HepG2 (cell line): Measurements from ENCODE around the gene VAV2. TPM values are rescaled to one million over a fixed set of nuclear protein-coding genes. Genes with fewer than 3 reads are reported as not detected.
A peak's percentile ranks its signal among the peaks of the same experiment; 100 is the strongest.

Experiments used
- DR1 ChIP-seq: sonication (generic); formaldehyde crosslinking; IDR thresholded peaks from 2 replicates; pipeline ENCODE4 v1.8.0; 2021; ENCODE audit warnings: mild to moderate bottlenecking, missing genetic modification reagents, inconsistent platforms
- GMEB1 ChIP-seq: sonication (generic); formaldehyde crosslinking; IDR thresholded peaks from 2 replicates; pipeline ENCODE4 v1.5.1; 2020; ENCODE audit warnings: missing genetic modification reagents, mild to moderate bottlenecking, borderline replicate concordance
- HDAC6 ChIP-seq: fragments of 200-600 bp; sonication (generic); IDR thresholded peaks from 2 replicates; pipeline ENCODE4 v1.7.0; 2017; ENCODE audit warnings: mild to moderate bottlenecking, antibody characterized with exemption, low read length, low read depth
- HOXA3 ChIP-seq: sonication (generic); formaldehyde crosslinking; IDR thresholded peaks from 2 replicates; pipeline ENCODE4 v1.5.0; 2020; ENCODE audit warnings: missing genetic modification reagents
- IRF1 ChIP-seq: sonication (generic); formaldehyde crosslinking; IDR thresholded peaks from 2 replicates; pipeline ENCODE4 v1.4.0; 2020; ENCODE audit warnings: low read depth, mild to moderate bottlenecking, missing genetic modification reagents
- MTA1 ChIP-seq: sonication (generic); formaldehyde crosslinking; IDR thresholded peaks from 2 replicates; pipeline ENCODE4 v1.4.0; 2020; ENCODE audit warnings: missing genetic modification reagents, mild to moderate bottlenecking, borderline replicate concordance
- NFE2L1 ChIP-seq: sonication (generic); formaldehyde crosslinking; IDR thresholded peaks from 2 replicates; pipeline ENCODE4 v1.4.0; 2020; ENCODE audit warnings: missing genetic modification reagents, mild to moderate bottlenecking, borderline replicate concordance
- NPAS2 ChIP-seq: sonication (generic); formaldehyde crosslinking; IDR thresholded peaks from 2 replicates; pipeline ENCODE4 v1.8.0; 2022; ENCODE audit warnings: mild to moderate bottlenecking, missing genetic modification reagents, borderline replicate concordance
- POLR2G ChIP-seq: fragments of 200-400 bp; formaldehyde crosslinking; IDR thresholded peaks from 2 replicates; pipeline ENCODE4 v1.6.1; 2018; ENCODE audit warnings: mild to moderate bottlenecking, low read depth, low read length, moderate library complexity
- RBM39 ChIP-seq: fragments of 200-400 bp; formaldehyde crosslinking; IDR thresholded peaks from one replicate; pipeline ENCODE4 v1.6.1; 2018; ENCODE audit warnings: antibody characterized with exemption, mild to moderate bottlenecking, low read depth, low read length; ENCODE audit not compliant: poor library complexity, severe bottlenecking
- RFX5 ChIP-seq: IDR thresholded peaks from 2 replicates; pipeline ENCODE4 v1.6.1; 2011; ENCODE audit warnings: low read depth, low read length, improper control_type of control experiment
- SMAD1 ChIP-seq: sonication (generic); formaldehyde crosslinking; IDR thresholded peaks from 2 replicates; pipeline ENCODE4 v1.4.0; 2020; ENCODE audit warnings: missing genetic modification reagents, low read depth, mild to moderate bottlenecking, borderline replicate concordance
- SRSF1 ChIP-seq: fragments of 200-400 bp; formaldehyde crosslinking; optimal IDR thresholded peaks from 2 replicates; pipeline ENCODE3; 2017; ENCODE audit warnings: mild to moderate bottlenecking, low read depth, low read length, moderate library complexity
- XRCC5 ChIP-seq: fragments of 200-400 bp; formaldehyde crosslinking; optimal IDR thresholded peaks from 2 replicates; pipeline ENCODE3; 2017; ENCODE audit warnings: mild to moderate bottlenecking, low read length
- YEATS4 ChIP-seq: sonication (generic); formaldehyde crosslinking; IDR thresholded peaks from 2 replicates; pipeline ENCODE4 v1.4.0; 2020; ENCODE audit warnings: missing genetic modification reagents, borderline replicate concordance
- ZMAT3 ChIP-seq: sonication (generic); formaldehyde crosslinking; conservative IDR thresholded peaks from 2 replicates; pipeline ENCODE4 v1.7.0; 2021; ENCODE audit warnings: missing genetic modification reagents
- ZNF160 ChIP-seq: sonication (generic); formaldehyde crosslinking; IDR thresholded peaks from 2 replicates; pipeline ENCODE4 v1.8.0; 2022; ENCODE audit warnings: mild to moderate bottlenecking, inconsistent platforms, missing genetic modification reagents
- ZNF205 ChIP-seq: IDR thresholded peaks from 2 replicates; pipeline ENCODE4 v1.6.1; 2018; ENCODE audit warnings: missing biosample characterization, missing genetic modification reagents
- ZNF263 ChIP-seq: sonication (generic); formaldehyde crosslinking; IDR thresholded peaks from 2 replicates; pipeline ENCODE4 v1.4.0; 2020; ENCODE audit warnings: missing genetic modification reagents
- ZNF432 ChIP-seq: sonication (generic); formaldehyde crosslinking; IDR thresholded peaks from 2 replicates; pipeline ENCODE4 v1.5.0; 2020; ENCODE audit warnings: missing genetic modification reagents, mild to moderate bottlenecking, borderline replicate concordance
- ZNF44 ChIP-seq: sonication (generic); formaldehyde crosslinking; IDR thresholded peaks from 2 replicates; pipeline ENCODE4 v1.5.1; 2020; ENCODE audit warnings: mild to moderate bottlenecking, missing genetic modification reagents
- ZNF460 ChIP-seq: sonication (generic); formaldehyde crosslinking; IDR thresholded peaks from 2 replicates; pipeline ENCODE4 v1.5.1; 2020; ENCODE audit warnings: missing genetic modification reagents, mild to moderate bottlenecking, borderline replicate concordance
- ZNF629 ChIP-seq: sonication (generic); formaldehyde crosslinking; conservative IDR thresholded peaks from 2 replicates; pipeline ENCODE4 v1.5.0; 2020; ENCODE audit warnings: missing genetic modification reagents
- ZSCAN22 ChIP-seq: sonication (generic); formaldehyde crosslinking; IDR thresholded peaks from 2 replicates; pipeline ENCODE4 v1.4.0; 2020; ENCODE audit warnings: mild to moderate bottlenecking, missing genetic modification reagents
- ZSCAN9 ChIP-seq: IDR thresholded peaks from 2 replicates; pipeline ENCODE4 v1.6.1; 2016; ENCODE audit warnings: borderline replicate concordance
- polyA plus RNA-seq, 8 experiments: library from polyadenylated mRNA; depleted of rRNA in 3 of 8; stranded (reverse) in 7 of 8; unstranded in 1 of 8; fragments of >200 nt; fragmentation: Illumina TruSeq in 4 of 8; extraction: Trizol in 4 of 8; gene quantifications; 2 replicates each; pipeline versions ENCODE4 v1.2.1 to v1.2.3, GENCODE V29; 2011 to 2016; ENCODE audit warnings: low read depth in 4 of 8, missing spikeins in 1 of 8, mixed read lengths in 1 of 8; ENCODE audit not compliant: insufficient read depth in 1 of 8
- total RNA-seq, 5 experiments: library from RNA; depleted of rRNA; stranded (reverse); fragments of >200 nt; fragmentation: Illumina TruSeq; extraction: Trizol; gene quantifications; 2 replicates each; pipeline ENCODE4 v1.2.3, GENCODE V29; 2016; ENCODE audit warnings: low read depth in 1 of 5
- TF ChIP-seq, protein P1 (sequence below): sonication (generic); formaldehyde crosslinking; IDR thresholded peaks from 2 replicates; pipeline ENCODE4 v1.4.0; 2020; ENCODE audit warnings: missing genetic modification reagents
- TF ChIP-seq, protein P2 (sequence below): sonication (generic); formaldehyde crosslinking; IDR thresholded peaks from 2 replicates; pipeline ENCODE4 v1.5.1; 2020; ENCODE audit warnings: missing genetic modification reagents, mild to moderate bottlenecking, borderline replicate concordance

The VAV2 gene
- total and polyA plus RNA-seq, 2 of the 13 experiments (the other 11 are each of a cell fraction or from before 2014, with no cell fraction given) = 22.5 to 22.9 TPM

GRCh38 chr9:133742849-133743444 lies 249.2 kb downstream of the VAV2 start (continued):
- TF ChIP-seq, protein P1, sequence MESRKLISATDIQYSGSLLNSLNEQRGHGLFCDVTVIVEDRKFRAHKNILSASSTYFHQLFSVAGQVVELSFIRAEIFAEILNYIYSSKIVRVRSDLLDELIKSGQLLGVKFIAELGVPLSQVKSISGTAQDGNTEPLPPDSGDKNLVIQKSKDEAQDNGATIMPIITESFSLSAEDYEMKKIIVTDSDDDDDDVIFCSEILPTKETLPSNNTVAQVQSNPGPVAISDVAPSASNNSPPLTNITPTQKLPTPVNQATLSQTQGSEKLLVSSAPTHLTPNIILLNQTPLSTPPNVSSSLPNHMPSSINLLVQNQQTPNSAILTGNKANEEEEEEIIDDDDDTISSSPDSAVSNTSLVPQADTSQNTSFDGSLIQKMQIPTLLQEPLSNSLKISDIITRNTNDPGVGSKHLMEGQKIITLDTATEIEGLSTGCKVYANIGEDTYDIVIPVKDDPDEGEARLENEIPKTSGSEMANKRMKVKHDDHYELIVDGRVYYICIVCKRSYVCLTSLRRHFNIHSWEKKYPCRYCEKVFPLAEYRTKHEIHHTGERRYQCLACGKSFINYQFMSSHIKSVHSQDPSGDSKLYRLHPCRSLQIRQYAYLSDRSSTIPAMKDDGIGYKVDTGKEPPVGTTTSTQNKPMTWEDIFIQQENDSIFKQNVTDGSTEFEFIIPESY (CRISPR knock-in tag) = peak; percentile 81
- TF ChIP-seq ZMAT3 (CRISPR knock-in tag) = no peak
- no peak; the same call in 1 of the 2 replicates for TF ChIP-seq ZNF460 (CRISPR knock-in tag)
- no peak for TF ChIP-seq POLR2G
- TF ChIP-seq, protein P2, sequence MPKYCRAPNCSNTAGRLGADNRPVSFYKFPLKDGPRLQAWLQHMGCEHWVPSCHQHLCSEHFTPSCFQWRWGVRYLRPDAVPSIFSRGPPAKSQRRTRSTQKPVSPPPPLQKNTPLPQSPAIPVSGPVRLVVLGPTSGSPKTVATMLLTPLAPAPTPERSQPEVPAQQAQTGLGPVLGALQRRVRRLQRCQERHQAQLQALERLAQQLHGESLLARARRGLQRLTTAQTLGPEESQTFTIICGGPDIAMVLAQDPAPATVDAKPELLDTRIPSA = no peak
- TF ChIP-seq ZSCAN22 = no peak
- TF ChIP-seq YEATS4 = no peak
- TF ChIP-seq ZNF263 = peak; percentile 97
- no peak for TF ChIP-seq IRF1
- TF ChIP-seq GMEB1 (CRISPR knock-in tag) = no peak
- TF ChIP-seq NPAS2 (CRISPR knock-in tag) = no peak
- no peak for TF ChIP-seq ZNF629 (CRISPR knock-in tag)
- peak; percentile 90 for TF ChIP-seq XRCC5
- TF ChIP-seq ZNF205 (CRISPR knock-in tag) = no peak
- TF ChIP-seq NFE2L1 (CRISPR knock-in tag) = no peak
- no peak for TF ChIP-seq ZNF160 (CRISPR knock-in tag)
- TF ChIP-seq RFX5 = no peak
- no peak for TF ChIP-seq DR1 (CRISPR knock-in tag)
- TF ChIP-seq MTA1 (CRISPR knock-in tag) = no peak
- TF ChIP-seq HOXA3 (CRISPR knock-in tag) = peak; percentile 42; the same call in 1 of the 2 replicates
- TF ChIP-seq HDAC6 = no peak
- TF ChIP-seq ZNF44 (CRISPR knock-in tag) = 0 out of 2 replicates have a peak, but pooled peaks have one; percentile 67
- no peak for TF ChIP-seq ZNF432
- TF ChIP-seq RBM39 = no peak
- TF ChIP-seq ZSCAN9 = no peak
- TF ChIP-seq SRSF1 = no peak
- peak; percentile 62; the same call in 1 of the 2 replicates for TF ChIP-seq SMAD1 (CRISPR knock-in tag)
